WTC11 (cell line): ENCODE data around the gene SORCS1. TPM values are rescaled to one million over a fixed set of nuclear protein-coding genes. Genes with fewer than 3 reads are reported as not detected.

Experiments used
- ATAC-seq: fragments of 200-7000 bp; cut with Tn5 transposase; 2 replicates; pipeline ENCODE4 v1.10.0; 2021; ENCODE audit warnings: mild to moderate bottlenecking, moderate library complexity
- CTCF ChIA-PET: fragments of 300-600 bp; sonication (Branson Sonifier 250); formaldehyde crosslinking; loops from one replicate; lab custom pipeline; 2021; ENCODE audit warnings: antibody characterized with exemption; lab: Charles Lee
- POLR2A ChIA-PET: fragments of 350-600 bp; sonication (Branson Sonifier 250); formaldehyde crosslinking; loops from one replicate; lab custom pipeline; 2021; ENCODE audit warnings: antibody characterized with exemption; lab: Charles Lee
- DNase-seq: peaks from one replicate; pipeline ENCODE4 v3.0.0; 2021; ENCODE audit warnings: low spot score
- H3K27ac Mint-ChIP-seq: 2 replicates; pipeline ENCODE4 v1.8.0; 2021; ENCODE audit warnings: mixed read lengths
- H3K27me3 Mint-ChIP-seq: 2 replicates; pipeline ENCODE4 v1.8.0; 2021; ENCODE audit warnings: low read depth, mild to moderate bottlenecking, moderate library complexity, mixed read lengths
- H3K36me3 Mint-ChIP-seq: 2 replicates; pipeline ENCODE4 v1.8.0; 2021; ENCODE audit warnings: mixed read lengths
- H3K4me1 Mint-ChIP-seq: 2 replicates; pipeline ENCODE4 v1.8.0; 2022; ENCODE audit warnings: mixed read lengths
- H3K4me3 Mint-ChIP-seq: 2 replicates; pipeline ENCODE4 v1.8.0; 2021; ENCODE audit warnings: mild to moderate bottlenecking, moderate library complexity, mixed read lengths
- H3K9me3 Mint-ChIP-seq: 2 replicates; pipeline ENCODE4 v1.8.0; 2021; ENCODE audit warnings: mixed read lengths
- CBFB ChIP-seq: sonication (generic); formaldehyde crosslinking; IDR thresholded peaks from 2 replicates; pipeline ENCODE4 v1.8.1; 2022; ENCODE audit warnings: mild to moderate bottlenecking, low read depth, missing genetic modification reagents
- FOXJ3 ChIP-seq: sonication (generic); formaldehyde crosslinking; IDR thresholded peaks from 2 replicates; pipeline ENCODE4 v1.9.0; 2021; ENCODE audit warnings: missing genetic modification reagents, mild to moderate bottlenecking, borderline replicate concordance
- FOXK1 ChIP-seq: sonication (generic); formaldehyde crosslinking; IDR thresholded peaks from 2 replicates; pipeline ENCODE4 v1.8.0; 2022; ENCODE audit warnings: mild to moderate bottlenecking, moderate library complexity, missing genetic modification reagents
- FOXP1 ChIP-seq: sonication (generic); formaldehyde crosslinking; IDR thresholded peaks from 2 replicates; pipeline ENCODE4 v1.8.0; 2022; ENCODE audit warnings: missing genetic modification reagents, mild to moderate bottlenecking, moderate library complexity, borderline replicate concordance
- GRHL2 ChIP-seq: fragments of 250-450 bp; sonication (Bioruptor Pico); IDR thresholded peaks from 2 replicates; pipeline ENCODE4 v1.8.0; 2022; ENCODE audit warnings: mild to moderate bottlenecking, moderate library complexity; ENCODE audit not compliant: insufficient replicate concordance, severe bottlenecking
- IRF2 ChIP-seq: sonication (generic); formaldehyde crosslinking; IDR thresholded peaks from 2 replicates; pipeline ENCODE4 v1.8.0; 2022; ENCODE audit warnings: low read depth, missing genetic modification reagents, borderline replicate concordance
- MXD4 ChIP-seq: fragments of 250-450 bp; sonication (Bioruptor Pico); IDR thresholded peaks from 2 replicates; pipeline ENCODE4 v1.8.0; 2021; ENCODE audit warnings: mild to moderate bottlenecking, moderate library complexity, borderline replicate concordance
- MYBL2 ChIP-seq: sonication (generic); formaldehyde crosslinking; IDR thresholded peaks from 2 replicates; pipeline ENCODE4 v1.8.1; 2023; ENCODE audit warnings: mild to moderate bottlenecking, moderate library complexity, missing genetic modification reagents
- NR2C2 ChIP-seq: sonication (generic); formaldehyde crosslinking; IDR thresholded peaks from 2 replicates; pipeline ENCODE4 v1.8.0; 2022; ENCODE audit warnings: mild to moderate bottlenecking, missing genetic modification reagents
- PRRX2 ChIP-seq: fragments of 250-450 bp; sonication (Bioruptor Pico); IDR thresholded peaks from 2 replicates; pipeline ENCODE4 v1.8.0; 2021; ENCODE audit warnings: mild to moderate bottlenecking
- TEAD1 ChIP-seq: sonication (generic); formaldehyde crosslinking; IDR thresholded peaks from 2 replicates; pipeline ENCODE4 v1.8.0; 2022; ENCODE audit warnings: mild to moderate bottlenecking, missing genetic modification reagents
- TP53 ChIP-seq: sonication (generic); formaldehyde crosslinking; IDR thresholded peaks from 2 replicates; pipeline ENCODE4 v1.8.1; 2023; ENCODE audit warnings: mild to moderate bottlenecking, missing genetic modification reagents
- ZNF219 ChIP-seq: sonication (generic); formaldehyde crosslinking; IDR thresholded peaks from 2 replicates; pipeline ENCODE4 v1.8.0; 2023; ENCODE audit warnings: missing genetic modification reagents, mild to moderate bottlenecking, borderline replicate concordance
- ZNF423 ChIP-seq: fragments of 250-450 bp; sonication (Bioruptor Pico); IDR thresholded peaks from 2 replicates; pipeline ENCODE4 v2.1.2; 2022; ENCODE audit warnings: mild to moderate bottlenecking, moderate library complexity
- total RNA-seq: library from RNA; stranded (reverse); gene quantifications from 3 replicates; pipeline ENCODE4 v1.2.3, GENCODE V29; 2021
- TF ChIP-seq, protein P1 (sequence below): sonication (generic); formaldehyde crosslinking; IDR thresholded peaks from 2 replicates; pipeline ENCODE4 v1.8.0; 2022; ENCODE audit warnings: mild to moderate bottlenecking, missing genetic modification reagents
- TF ChIP-seq, protein P2 (sequence below): sonication (generic); formaldehyde crosslinking; IDR thresholded peaks from 2 replicates; pipeline ENCODE4 v1.8.1; 2022; ENCODE audit warnings: missing genetic modification reagents, borderline replicate concordance
- TF ChIP-seq, protein P3 (sequence below): fragments of 250-450 bp; sonication (Bioruptor Pico); IDR thresholded peaks from 2 replicates; pipeline ENCODE4 v1.9.0; 2021; ENCODE audit warnings: mild to moderate bottlenecking
- TF ChIP-seq, protein P4 (sequence below): sonication (generic); formaldehyde crosslinking; IDR thresholded peaks from 2 replicates; pipeline ENCODE4 v1.8.1; 2023; ENCODE audit warnings: mild to moderate bottlenecking, missing genetic modification reagents, borderline replicate concordance

Gene SORCS1
- total RNA-seq, 1 experiment from 2014 or later: 3.3 TPM

- ATAC-seq: no peak
- H3K27me3 Mint-ChIP-seq: no peaks in the 10 kb centered on the region
- CTCF ChIA-PET: no interaction called here
- H3K4me1 Mint-ChIP-seq: peaks cover 20% of the 10 kb centered on the region
- no peaks in the 10 kb centered on the region for H3K36me3 Mint-ChIP-seq
- DNase-seq: no peak
- H3K9me3 Mint-ChIP-seq: no peaks in the 10 kb centered on the region
- H3K4me3 Mint-ChIP-seq: no peak overlapping the region
- POLR2A ChIA-PET: no interaction called here
- no peak overlapping the region for H3K27ac Mint-ChIP-seq
- TF ChIP-seq IRF2 (CRISPR knock-in tag) (no peak), MYBL2 (CRISPR knock-in tag) (no peak), CBFB (CRISPR knock-in tag) (no peak), FOXP1 (CRISPR knock-in tag) (no peak), MXD4 (CRISPR knock-in tag) (no peak), FOXK1 (no peak), GRHL2 (CRISPR knock-in tag) (no peak), PRRX2 (no peak), TP53 (CRISPR knock-in tag) (no peak)
- TF ChIP-seq, protein P1, sequence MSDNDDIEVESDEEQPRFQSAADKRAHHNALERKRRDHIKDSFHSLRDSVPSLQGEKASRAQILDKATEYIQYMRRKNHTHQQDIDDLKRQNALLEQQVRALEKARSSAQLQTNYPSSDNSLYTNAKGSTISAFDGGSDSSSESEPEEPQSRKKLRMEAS (CRISPR knock-in tag): no peak
- TF ChIP-seq, protein P2, sequence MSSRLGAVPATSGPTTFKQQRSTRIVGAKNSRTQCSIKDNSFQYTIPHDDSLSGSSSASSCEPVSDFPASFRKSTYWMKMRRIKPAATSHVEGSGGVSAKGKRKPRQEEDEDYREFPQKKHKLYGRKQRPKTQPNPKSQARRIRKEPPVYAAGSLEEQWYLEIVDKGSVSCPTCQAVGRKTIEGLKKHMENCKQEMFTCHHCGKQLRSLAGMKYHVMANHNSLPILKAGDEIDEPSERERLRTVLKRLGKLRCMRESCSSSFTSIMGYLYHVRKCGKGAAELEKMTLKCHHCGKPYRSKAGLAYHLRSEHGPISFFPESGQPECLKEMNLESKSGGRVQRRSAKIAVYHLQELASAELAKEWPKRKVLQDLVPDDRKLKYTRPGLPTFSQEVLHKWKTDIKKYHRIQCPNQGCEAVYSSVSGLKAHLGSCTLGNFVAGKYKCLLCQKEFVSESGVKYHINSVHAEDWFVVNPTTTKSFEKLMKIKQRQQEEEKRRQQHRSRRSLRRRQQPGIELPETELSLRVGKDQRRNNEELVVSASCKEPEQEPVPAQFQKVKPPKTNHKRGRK (CRISPR knock-in tag): no peak
- TF ChIP-seq, protein P3, sequence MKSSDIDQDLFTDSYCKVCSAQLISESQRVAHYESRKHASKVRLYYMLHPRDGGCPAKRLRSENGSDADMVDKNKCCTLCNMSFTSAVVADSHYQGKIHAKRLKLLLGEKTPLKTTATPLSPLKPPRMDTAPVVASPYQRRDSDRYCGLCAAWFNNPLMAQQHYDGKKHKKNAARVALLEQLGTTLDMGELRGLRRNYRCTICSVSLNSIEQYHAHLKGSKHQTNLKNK (CRISPR knock-in tag): no peak
Measured at GRCh38 chr10:107058331-107058730, 106.2 kb downstream of the SORCS1 start.

- DNase-seq: no peak
- H3K27ac Mint-ChIP-seq: no peak overlapping the region
- no peaks in the 10 kb centered on the region for H3K36me3 Mint-ChIP-seq
- H3K4me1 Mint-ChIP-seq: peaks cover 22% of the 10 kb centered on the region
- ChIA-PET POLR2A (no interaction called here), CTCF (no interaction called here)
- no peak for ATAC-seq
- H3K9me3 Mint-ChIP-seq: no peaks in the 10 kb centered on the region
- TF ChIP-seq TEAD1: no peak
- no peak for TF ChIP-seq NR2C2
- no peak for TF ChIP-seq FOXJ3 (CRISPR knock-in tag)
- TF ChIP-seq ZNF219 (CRISPR knock-in tag): no peak
- TF ChIP-seq, protein P4, sequence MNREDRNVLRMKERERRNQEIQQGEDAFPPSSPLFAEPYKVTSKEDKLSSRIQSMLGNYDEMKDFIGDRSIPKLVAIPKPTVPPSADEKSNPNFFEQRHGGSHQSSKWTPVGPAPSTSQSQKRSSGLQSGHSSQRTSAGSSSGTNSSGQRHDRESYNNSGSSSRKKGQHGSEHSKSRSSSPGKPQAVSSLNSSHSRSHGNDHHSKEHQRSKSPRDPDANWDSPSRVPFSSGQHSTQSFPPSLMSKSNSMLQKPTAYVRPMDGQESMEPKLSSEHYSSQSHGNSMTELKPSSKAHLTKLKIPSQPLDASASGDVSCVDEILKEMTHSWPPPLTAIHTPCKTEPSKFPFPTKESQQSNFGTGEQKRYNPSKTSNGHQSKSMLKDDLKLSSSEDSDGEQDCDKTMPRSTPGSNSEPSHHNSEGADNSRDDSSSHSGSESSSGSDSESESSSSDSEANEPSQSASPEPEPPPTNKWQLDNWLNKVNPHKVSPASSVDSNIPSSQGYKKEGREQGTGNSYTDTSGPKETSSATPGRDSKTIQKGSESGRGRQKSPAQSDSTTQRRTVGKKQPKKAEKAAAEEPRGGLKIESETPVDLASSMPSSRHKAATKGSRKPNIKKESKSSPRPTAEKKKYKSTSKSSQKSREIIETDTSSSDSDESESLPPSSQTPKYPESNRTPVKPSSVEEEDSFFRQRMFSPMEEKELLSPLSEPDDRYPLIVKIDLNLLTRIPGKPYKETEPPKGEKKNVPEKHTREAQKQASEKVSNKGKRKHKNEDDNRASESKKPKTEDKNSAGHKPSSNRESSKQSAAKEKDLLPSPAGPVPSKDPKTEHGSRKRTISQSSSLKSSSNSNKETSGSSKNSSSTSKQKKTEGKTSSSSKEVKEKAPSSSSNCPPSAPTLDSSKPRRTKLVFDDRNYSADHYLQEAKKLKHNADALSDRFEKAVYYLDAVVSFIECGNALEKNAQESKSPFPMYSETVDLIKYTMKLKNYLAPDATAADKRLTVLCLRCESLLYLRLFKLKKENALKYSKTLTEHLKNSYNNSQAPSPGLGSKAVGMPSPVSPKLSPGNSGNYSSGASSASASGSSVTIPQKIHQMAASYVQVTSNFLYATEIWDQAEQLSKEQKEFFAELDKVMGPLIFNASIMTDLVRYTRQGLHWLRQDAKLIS (CRISPR knock-in tag): no peak
- no peak for TF ChIP-seq ZNF423 (CRISPR knock-in tag)
- no peak overlapping the region for H3K4me3 Mint-ChIP-seq
- H3K27me3 Mint-ChIP-seq: no peaks in the 10 kb centered on the region
Measured at GRCh38 chr10:107056182-107056581, 108.3 kb downstream of the SORCS1 start.
